SK-N-SH (cell line): ENCODE results near the gene CYP46A1.

Experiments
- EZH2phosphoT487 ChIP-seq: fragments of 200-600 bp; sonication (generic); IDR thresholded peaks from 2 replicates; pipeline ENCODE4 v1.6.1; 2017; ENCODE audit warnings: low read depth, mixed run types, mild to moderate bottlenecking, antibody characterized with exemption, moderate library complexity, borderline replicate concordance
- MXI1 ChIP-seq: IDR thresholded peaks from 2 replicates; pipeline ENCODE4 v1.6.1; 2012; ENCODE audit warnings: mild to moderate bottlenecking, low read depth, low read length, improper control_type of control experiment
- NFIC ChIP-seq: IDR thresholded peaks from 2 replicates; pipeline ENCODE4 v1.4.0; 2012; ENCODE audit warnings: borderline replicate concordance
- RFX5 ChIP-seq: IDR thresholded peaks from 2 replicates; pipeline ENCODE4 v1.6.1; 2012; ENCODE audit warnings: mild to moderate bottlenecking, improper control_type of control experiment, low read length
- TF ChIP-seq, protein P1 (sequence below): fragments of 200-600 bp; sonication (generic); IDR thresholded peaks from 2 replicates; pipeline ENCODE4 v1.6.1; 2017; ENCODE audit warnings: antibody characterized with exemption, mild to moderate bottlenecking, moderate library complexity

DNA sequence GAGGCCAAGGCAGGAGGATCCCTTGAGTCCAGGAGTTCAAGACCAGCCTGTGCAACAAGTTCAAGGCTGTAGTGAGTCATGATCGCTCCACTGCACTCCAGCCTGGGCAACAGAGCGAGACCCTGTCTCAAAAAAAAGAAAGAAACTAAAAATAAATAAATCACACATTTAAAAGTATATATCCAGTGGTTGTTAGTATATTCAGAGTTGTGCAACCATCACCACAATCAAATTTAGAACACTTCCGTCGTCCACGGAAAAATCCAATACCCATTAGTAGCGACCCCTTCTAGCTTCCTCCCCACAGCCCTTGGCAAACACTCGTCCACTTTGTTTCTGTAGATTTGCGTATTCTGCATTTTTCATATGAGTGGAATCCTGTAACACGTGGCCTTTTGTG, 64.4 kb downstream of the CYP46A1 start:
- TF ChIP-seq, protein P1, sequence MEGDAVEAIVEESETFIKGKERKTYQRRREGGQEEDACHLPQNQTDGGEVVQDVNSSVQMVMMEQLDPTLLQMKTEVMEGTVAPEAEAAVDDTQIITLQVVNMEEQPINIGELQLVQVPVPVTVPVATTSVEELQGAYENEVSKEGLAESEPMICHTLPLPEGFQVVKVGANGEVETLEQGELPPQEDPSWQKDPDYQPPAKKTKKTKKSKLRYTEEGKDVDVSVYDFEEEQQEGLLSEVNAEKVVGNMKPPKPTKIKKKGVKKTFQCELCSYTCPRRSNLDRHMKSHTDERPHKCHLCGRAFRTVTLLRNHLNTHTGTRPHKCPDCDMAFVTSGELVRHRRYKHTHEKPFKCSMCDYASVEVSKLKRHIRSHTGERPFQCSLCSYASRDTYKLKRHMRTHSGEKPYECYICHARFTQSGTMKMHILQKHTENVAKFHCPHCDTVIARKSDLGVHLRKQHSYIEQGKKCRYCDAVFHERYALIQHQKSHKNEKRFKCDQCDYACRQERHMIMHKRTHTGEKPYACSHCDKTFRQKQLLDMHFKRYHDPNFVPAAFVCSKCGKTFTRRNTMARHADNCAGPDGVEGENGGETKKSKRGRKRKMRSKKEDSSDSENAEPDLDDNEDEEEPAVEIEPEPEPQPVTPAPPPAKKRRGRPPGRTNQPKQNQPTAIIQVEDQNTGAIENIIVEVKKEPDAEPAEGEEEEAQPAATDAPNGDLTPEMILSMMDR, result no peak
- TF ChIP-seq RFX5 (no peak), NFIC (no peak), MXI1 (no peak), EZH2phosphoT487 (no peak)
